Kidney epithelial cell (primary cell): ENCODE data around the gene DNAH1. TPM values are rescaled to one million over a fixed set of nuclear protein-coding genes. Genes with fewer than 3 reads are reported as not detected.

Source experiments
- DNase-seq: peaks from one replicate; pipeline ENCODE4 v3.0.0-alpha.2; 2010; ENCODE audit warnings: low read depth
- H3K27me3 ChIP-seq: 2 replicates; pipeline ENCODE4 v1.6.0; 2011; ENCODE audit warnings: low read length; ENCODE audit not compliant: control insufficient read depth, insufficient read depth
- H3K36me3 ChIP-seq: 2 replicates; pipeline ENCODE4 v1.5.1; 2011; ENCODE audit warnings: low read length; ENCODE audit not compliant: control insufficient read depth, insufficient read depth
- H3K4me3 ChIP-seq: 2 replicates; pipeline ENCODE4 v1.5.1; 2011; ENCODE audit warnings: low read depth, mild to moderate bottlenecking, control low read depth, low read length
- CTCF ChIP-seq: IDR thresholded peaks from 2 replicates; pipeline ENCODE4 v1.5.1; 2011; ENCODE audit warnings: mild to moderate bottlenecking, moderate library complexity, low read length, control low read depth, inconsistent platforms; ENCODE audit not compliant: insufficient read depth, poor library complexity, severe bottlenecking
- total RNA-seq: library from RNA; depleted of rRNA; stranded (reverse); fragments of >200 nt; gene quantifications from 2 replicates; pipeline ENCODE4 v1.2.3, GENCODE V29; 2015

The DNAH1 gene
- total RNA-seq, 1 donor from 2014 or later, result 0.96 TPM

GRCh38 chr3:52313188-52313773 lies 2.8 kb upstream of the DNAH1 start:
- DNase-seq, result no peak
- no peaks in the 10 kb centered on the region for H3K36me3 ChIP-seq
- TF ChIP-seq CTCF, result no peak
- H3K27me3 ChIP-seq, result peaks cover 2% of the 10 kb centered on the region
- no peak overlapping the region for H3K4me3 ChIP-seq

- Histone ChIP-seq H3K27me3 (peaks cover 6% of the 10 kb centered on the region), H3K4me3 (no peak overlapping the region), H3K36me3 (no peaks in the 10 kb centered on the region)
- DNase-seq, result no peak
- no peak for TF ChIP-seq CTCF
Observed at GRCh38 chr3:52313774-52314188, 2.3 kb upstream of the DNAH1 start.

GRCh38 chr3:52314489-52314888 lies 1.6 kb upstream of the DNAH1 start:
- TF ChIP-seq CTCF, result no peak
- no peak for DNase-seq
- H3K4me3 ChIP-seq, result no peak overlapping the region
- H3K27me3 ChIP-seq, result peaks cover 9% of the 10 kb centered on the region
- H3K36me3 ChIP-seq, result no peaks in the 10 kb centered on the region

- Histone ChIP-seq H3K27me3 (peaks cover 9% of the 10 kb centered on the region), H3K4me3 (no peak overlapping the region), H3K36me3 (no peaks in the 10 kb centered on the region)
- DNase-seq, result no peak
- TF ChIP-seq CTCF, result no peak
Observed at GRCh38 chr3:52315006-52315405, 1.1 kb upstream of the DNAH1 start.

- no peak for DNase-seq
- Histone ChIP-seq H3K4me3 (peak overlapping the region; percentile 36), H3K27me3 (peaks cover 9% of the 10 kb centered on the region), H3K36me3 (no peaks in the 10 kb centered on the region)
- no peak for TF ChIP-seq CTCF
Observed at GRCh38 chr3:52317208-52318000, 1.3 kb downstream of the DNAH1 start.
